Right forelimb (tissue), 1 donor: Measurements from ENCODE around the gene WDR83.
"Not testable (repeated sequence)": the region's sequence is repeated elsewhere in the genome, so short reads cannot be mapped to it uniquely, and the experiment has no call there.

Experiments used
- DNase-seq: peaks from one replicate; pipeline ENCODE4 v3.0.0-alpha.2; 2018

WDR83 gene

GRCh38 chr19:12687496-12688196 lies 21.0 kb downstream of the WDR83 start, which contains the start of gene GNG14:
Gene GNG14, plus strand, starts transcription at chr19:12687998. Its CDS starts 51 bp downstream, at chr19:12688049.
- DNase-seq = no peak

- DNase-seq = no peak
These were observed 22.4 kb downstream of the WDR83 start for GRCh38 chr19:12689012-12689411.

DNA sequence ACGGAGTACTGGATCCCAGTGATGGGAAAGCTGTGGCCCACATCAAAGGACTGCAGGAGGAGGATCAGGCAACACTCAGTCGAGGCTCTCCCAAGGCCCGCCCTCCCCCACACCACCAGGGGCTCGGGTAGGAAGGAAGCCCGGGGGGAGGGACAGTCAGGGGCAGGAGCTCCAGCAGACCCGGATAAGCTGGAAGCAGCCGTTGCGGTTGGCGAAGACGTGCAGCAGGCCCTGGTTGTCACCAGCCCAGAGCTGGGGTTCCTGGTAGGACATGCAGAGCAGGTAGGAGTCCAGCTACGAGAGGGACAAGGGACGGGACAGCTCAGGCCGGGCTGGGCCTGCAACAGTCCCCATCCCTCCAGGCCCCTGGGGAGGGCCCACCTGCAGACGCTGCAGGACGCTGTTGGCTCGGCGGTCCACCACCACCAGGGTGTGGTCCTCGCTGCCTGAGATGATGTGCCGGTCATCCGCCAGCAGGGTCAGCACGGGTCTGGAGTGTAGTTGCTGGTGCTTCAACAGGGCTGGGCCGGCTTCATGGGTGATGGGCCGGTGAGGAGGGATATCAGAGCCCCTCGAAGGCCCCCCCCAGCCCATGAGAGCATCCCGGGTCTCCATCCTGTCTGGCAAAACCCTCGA lies 23.1 kb downstream of the WDR83 start:
- DNase-seq = no peak

DNA sequence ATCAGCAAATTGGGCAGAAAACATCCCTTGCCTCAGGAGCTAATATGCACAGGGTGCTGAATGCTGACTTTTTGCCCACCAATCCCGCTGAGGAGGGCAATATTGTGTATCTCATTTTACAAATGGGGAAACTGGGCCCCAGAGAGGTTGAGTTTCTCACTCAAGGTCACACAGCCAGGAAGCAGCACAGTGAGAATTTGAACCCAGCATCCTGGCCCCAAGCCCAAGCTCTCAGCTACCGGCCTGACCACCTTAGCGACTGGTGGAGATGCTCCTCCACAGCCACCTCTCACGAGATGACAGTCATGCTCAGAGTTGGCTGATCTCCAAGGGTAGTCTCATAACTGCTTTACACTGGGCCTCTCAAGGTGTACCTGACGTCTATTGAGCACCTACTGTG lies 26.4 kb downstream of the WDR83 start:
- no peak for DNase-seq

GRCh38 chr19:12694641-12695040 lies 28.0 kb downstream of the WDR83 start:
- no peak for DNase-seq

DNA sequence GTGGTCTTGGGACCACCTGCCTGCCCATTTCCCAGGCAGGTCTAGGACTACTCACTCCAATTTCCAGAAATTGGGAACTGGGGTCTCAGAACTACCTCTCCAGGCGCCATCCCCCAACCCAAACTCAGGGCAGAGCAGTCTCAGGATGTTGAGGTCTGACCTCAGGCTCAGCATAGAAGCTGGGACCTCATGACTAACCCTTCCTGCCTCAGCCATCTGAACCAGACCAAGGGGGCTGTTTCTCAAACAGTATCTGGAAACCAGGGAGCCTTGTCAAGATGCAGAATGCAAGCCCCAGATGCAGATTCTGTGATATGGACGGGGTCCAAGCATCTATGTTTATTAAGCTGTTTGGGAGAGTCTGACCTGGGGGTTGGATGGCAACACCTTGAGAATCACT lies 28.5 kb downstream of the WDR83 start:
- DNase-seq = no peak

- DNase-seq = no peak
These were observed 28.9 kb downstream of the WDR83 start for GRCh38 chr19:12695514-12695913.

- DNase-seq = no peak
These were observed 29.4 kb downstream of the WDR83 start for GRCh38 chr19:12695997-12696365.

GRCh38 chr19:12696366-12697335 lies 30.0 kb downstream of the WDR83 start, which contains the start of gene FBXW9:
Gene FBXW9, minus strand, starts transcription at chr19:12696631. Its CDS starts 50 bp downstream, at chr19:12696581.
- DNase-seq = peak; percentile 99

DNA sequence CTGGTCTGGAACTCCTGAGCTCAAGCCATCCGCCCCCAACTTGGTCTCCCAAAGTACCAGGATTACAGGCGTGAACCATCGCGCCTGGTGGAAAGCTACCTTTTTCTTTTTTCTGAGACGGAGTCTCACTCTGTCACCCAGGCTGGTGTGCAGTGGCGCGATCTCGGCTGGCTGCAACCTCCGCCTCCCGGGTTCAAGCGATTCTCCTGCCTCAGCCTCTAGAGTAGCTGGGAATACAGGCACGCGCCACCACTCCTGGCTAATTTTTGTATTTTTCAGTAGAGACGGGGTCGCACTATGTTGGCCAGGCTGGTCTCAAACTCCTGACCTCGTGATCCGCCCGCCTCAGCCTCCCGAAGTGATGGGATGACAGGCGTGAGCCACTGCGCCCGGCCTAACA lies 30.8 kb downstream of the WDR83 start:
- not testable (repeated sequence) for DNase-seq

DNA sequence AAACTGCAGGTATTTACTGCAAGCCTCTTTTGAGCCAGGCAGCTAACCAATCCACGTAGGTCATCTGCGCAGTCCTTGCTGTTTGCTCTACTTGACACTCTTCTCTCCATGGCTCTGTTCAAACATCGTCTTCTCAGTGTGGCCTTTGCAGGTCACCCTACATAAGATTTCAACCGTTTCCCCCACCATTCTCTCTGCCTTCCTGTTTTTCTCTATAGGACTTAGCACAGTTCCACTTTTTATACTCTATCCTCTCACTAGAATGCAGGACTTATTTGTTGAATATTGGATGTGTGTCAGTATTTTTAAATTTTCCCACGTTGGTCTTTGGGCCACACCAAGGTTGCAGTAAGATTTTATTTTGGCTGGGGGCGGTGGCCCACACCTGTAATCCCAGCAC lies 31.5 kb downstream of the WDR83 start:
- no peak for DNase-seq

GRCh38 chr19:12701596-12702282 lies 35.1 kb downstream of the WDR83 start:
- no peak for DNase-seq

DNA sequence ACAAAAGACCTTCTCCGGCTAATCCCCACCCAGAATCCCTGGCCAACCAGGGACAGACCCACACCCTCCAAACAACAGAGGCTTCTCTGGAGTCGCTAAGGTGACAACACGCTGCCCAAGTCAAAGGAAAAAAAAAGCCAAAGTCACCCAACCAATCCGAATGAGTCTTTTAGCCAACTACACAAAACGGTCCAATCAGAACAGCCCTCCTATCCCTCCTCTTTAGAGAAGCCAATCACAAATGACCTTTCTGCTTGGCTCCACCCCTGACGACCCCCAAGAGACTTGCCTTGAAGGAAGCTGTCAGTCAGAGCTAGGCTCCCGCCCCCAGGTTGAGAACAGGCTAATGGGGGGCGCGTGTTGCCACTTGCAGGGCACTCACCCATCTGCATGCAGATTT lies 36.4 kb downstream of the WDR83 start:
- DNase-seq = no peak

DNA sequence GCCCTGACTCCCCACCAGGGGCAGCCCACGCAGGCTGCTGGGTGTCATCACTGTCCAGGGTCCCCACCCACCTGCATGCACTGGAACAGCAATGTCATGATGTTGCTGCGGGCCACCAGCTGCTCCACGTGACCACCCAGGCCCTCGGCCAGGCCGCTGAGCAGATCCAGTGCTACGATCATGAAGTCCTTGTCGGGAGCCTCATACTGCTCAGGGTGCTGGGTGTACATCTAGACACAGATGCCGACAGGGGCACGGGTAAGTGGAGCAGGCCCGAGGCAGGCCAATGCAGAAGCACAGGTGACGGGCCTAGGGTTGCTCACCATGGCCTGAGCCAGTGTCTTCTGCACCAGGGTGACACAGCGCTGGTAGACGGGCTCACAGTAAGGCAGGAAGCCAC lies 38.6 kb downstream of the WDR83 start:
- DNase-seq = no peak

DNA sequence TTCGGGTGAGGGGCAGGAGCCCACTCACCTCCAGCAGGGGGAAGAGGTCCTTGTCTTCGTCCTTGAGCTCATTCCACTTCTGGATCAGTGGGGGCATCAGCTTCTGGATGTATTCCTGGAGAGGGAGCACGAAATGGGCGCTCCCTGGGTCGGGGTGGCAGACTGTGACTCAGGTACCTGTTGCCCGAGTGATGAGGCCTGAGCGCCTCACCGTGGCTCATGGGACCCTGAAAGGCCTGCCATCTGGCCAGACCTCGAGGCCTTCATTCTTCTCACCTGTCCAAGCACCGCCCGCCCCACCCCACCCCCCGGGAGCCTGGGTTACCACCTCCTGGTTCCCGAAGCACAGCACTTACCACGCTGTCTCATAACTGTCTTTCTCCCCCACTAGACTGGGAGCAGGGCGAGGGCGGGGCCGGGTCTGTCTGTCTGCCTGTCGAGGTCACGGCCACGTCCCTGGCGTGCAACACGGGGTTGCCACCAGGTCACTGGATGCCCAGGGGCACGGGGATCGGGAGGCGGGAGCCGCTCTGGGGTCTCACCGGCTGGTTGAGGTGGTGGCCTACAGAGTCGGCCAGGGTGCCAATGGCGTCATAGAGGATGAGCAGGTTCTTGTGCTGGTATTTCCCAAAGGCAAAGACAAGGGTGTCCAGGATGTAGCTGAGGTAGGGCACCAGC lies 39.2 kb downstream of the WDR83 start:
- DNase-seq = no peak

DNA sequence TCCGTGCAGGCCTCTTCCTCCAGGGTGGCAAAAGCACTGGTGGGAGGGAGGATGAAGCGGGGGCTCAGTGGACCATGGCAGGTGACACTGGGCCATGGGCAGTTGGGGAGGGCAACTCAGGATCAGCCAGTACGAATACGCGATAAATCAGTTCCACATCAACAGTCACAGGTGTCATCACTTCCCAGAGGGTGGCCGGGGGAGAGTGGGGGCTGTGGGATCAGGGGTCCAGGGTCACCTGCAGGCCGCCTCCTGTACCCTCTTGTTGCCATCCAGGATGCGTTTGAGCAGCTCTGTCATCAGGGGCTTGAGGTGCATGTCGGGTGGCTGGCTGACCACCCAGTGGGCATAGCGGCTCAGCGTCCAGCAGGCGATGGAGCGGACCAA lies 39.7 kb downstream of the WDR83 start:
- DNase-seq = no peak

DNA sequence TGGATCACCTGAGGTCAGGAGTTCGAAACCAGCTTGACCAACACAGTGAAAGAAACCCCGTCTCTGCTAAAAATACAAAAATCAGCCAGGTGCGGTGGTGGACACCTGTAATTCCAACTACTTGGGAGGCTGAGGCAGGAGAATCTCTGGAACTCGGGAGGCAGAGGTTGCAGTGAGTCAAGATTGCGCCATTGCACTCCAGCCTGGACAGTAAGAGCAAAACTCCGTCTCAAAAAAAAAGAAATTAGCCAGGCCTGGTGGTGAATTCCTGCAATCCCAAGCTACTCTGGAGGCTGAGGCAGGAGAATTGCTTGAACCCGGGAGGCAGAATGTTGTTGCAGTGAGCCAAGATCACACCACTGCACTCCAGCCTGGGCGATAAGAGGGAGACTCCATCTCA lies 42.0 kb downstream of the WDR83 start:
- no peak for DNase-seq

DNA sequence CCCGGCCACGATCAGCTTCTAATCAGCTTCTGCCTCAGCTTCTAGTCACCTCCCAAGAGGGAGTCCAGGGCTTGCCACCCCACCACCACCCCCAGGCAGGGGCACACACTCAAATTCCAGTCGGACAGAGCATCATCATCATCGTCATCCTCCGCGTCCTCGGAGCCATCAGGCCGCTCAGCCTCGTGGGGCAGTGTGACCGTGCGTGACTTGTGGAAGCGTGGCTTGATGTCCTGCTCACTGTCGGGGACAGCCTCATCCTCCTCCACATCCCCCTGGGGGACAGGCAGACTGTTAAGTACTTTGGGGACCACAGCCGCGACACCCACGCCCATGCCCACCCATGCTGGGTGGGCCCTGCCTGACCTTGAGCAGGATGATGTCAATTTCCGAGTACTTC lies 44.6 kb downstream of the WDR83 start:
- DNase-seq = no peak

- not testable (repeated sequence) for DNase-seq
These were observed 45.5 kb downstream of the WDR83 start for GRCh38 chr19:12712077-12712476.

GRCh38 chr19:12713304-12713703 lies 46.7 kb downstream of the WDR83 start:
- DNase-seq = not testable (repeated sequence)

DNA sequence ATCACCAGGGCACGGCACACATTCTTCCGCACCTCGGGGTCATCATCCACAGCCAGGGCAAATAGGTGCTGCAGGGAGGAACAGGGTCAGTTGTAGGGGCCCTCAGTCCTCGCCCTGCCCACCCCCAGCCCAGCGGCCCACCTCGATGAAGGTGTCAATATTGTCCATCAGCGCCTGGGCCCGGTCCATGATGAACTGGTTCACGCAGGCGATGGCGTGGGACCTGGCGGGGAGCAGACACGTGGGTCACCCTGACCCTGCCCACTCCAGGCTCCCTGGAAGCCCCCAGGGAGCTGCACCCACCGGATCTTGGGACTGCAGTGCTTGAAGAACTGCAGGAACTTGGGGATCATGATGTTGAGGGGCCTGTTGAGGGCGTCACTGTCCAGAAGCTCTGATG lies 48.5 kb downstream of the WDR83 start:
- no peak for DNase-seq

GRCh38 chr19:12715929-12716328 lies 49.3 kb downstream of the WDR83 start:
- DNase-seq = no peak
